Measurements from ENCODE around the gene OR2M7. TPM values are rescaled to one million over a fixed set of nuclear protein-coding genes. Genes with fewer than 3 reads are reported as not detected.
"Not testable (repeated sequence)": the region's sequence is repeated elsewhere in the genome, so short reads cannot be mapped to it uniquely, and the experiment has no call there.

The OR2M7 gene
- total and polyA plus RNA-seq, 9 donors, result not detected

DNA sequence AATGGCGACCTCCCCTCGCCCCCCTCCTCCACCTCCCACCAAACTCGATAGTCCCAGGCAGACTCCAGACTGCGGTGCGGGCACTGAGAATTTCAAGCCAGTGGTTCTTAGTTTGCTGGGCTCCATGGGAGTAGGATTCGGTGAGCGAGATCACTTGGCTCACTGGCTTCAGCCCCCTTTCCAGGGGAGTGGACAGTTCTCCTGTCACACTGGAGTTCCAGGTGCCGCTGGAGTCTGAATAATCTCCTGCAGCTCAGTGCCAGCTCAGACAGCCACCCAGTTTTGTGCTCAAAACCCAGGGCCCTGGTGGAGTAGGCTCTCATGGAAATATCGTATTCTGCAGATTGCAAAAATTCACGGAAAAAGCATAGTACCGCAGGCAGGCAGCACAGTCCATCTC, 7.6 kb downstream of the OR2M7 start:
- intact Hi-C loops (cut with DNase I), result no loop called here
- no peaks in the 10 kb centered on the region for H3K27me3 ChIP-seq
- TF ChIP-seq EP300 (IDR thresholded peaks at IDR 0.05), result no peak
- TF ChIP-seq, protein P1, sequence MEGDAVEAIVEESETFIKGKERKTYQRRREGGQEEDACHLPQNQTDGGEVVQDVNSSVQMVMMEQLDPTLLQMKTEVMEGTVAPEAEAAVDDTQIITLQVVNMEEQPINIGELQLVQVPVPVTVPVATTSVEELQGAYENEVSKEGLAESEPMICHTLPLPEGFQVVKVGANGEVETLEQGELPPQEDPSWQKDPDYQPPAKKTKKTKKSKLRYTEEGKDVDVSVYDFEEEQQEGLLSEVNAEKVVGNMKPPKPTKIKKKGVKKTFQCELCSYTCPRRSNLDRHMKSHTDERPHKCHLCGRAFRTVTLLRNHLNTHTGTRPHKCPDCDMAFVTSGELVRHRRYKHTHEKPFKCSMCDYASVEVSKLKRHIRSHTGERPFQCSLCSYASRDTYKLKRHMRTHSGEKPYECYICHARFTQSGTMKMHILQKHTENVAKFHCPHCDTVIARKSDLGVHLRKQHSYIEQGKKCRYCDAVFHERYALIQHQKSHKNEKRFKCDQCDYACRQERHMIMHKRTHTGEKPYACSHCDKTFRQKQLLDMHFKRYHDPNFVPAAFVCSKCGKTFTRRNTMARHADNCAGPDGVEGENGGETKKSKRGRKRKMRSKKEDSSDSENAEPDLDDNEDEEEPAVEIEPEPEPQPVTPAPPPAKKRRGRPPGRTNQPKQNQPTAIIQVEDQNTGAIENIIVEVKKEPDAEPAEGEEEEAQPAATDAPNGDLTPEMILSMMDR (IDR thresholded peaks at IDR 0.05), result no peak
- TF ChIP-seq POLR2A (IDR thresholded peaks at IDR 0.05), result no peak
- H3K36me3 ChIP-seq, result no peaks in the 10 kb centered on the region
- H3K9me3 ChIP-seq, result no peaks in the 10 kb centered on the region
- H3K4me3 ChIP-seq, result no peak overlapping the region
- no peak overlapping the region for H3K27ac ChIP-seq
- H3K4me1 ChIP-seq (ENCODE audit: insufficient read depth), result no peaks in the 10 kb centered on the region
- WGBS, 3 donors, result 81 to 87% (median 82%) methylated on average over 11 of the region's 11 CpGs
- DNase-seq, result no peak

DNA sequence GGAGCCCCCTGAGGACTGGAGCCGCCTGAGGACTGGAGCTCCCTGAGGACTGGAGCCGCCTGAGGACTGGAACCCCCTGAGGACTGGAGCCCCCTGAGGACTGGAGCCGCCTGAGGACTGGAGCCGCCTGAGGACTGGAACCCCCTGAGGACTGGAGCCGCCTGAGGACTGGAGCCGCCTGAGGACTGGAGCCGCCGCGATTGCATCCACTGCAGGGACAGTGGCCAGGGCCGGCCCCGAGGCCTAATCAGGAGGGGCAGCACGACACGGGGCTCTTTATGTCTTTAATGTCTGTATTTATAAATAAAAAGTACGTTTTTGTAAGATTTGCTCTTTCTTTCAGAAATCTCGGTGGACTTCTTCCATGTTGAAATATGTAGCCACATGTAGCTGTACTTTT, 17.6 kb downstream of the OR2M7 start:
- H3K4me3 ChIP-seq; H3K27ac ChIP-seq; H3K4me1 ChIP-seq (ENCODE audit: insufficient read depth); intact Hi-C loops (cut with DNase I); H3K9me3 ChIP-seq; H3K27me3 ChIP-seq; DNase-seq; H3K36me3 ChIP-seq: not testable (repeated sequence)
- WGBS, 3 donors, result 75 to 85% (median 76%) methylated on average over 13 to 15 of the region's 15 CpGs

DNA sequence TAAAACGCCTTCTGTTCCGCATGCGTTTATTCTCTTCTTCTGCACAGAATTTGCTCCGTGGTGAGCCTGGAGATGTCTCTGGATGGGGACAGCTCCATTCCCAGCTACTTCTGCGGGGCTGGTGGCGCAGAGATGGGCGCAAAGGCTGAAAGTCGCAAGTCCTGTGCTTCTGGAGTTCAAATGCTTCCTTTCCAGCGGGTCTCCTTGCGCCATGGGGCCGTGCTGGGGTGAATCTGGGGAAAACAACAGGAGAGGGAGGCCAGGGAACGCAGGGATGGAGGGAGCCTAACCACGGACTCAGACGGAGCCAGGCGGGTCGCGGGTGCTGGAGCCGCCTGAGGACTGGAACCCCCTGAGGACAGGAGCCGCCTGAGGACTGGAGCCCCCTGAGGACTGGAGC, 18.3 kb downstream of the OR2M7 start:
- Histone ChIP-seq H3K9me3 (no peaks in the 10 kb centered on the region), H3K4me3 (no peak overlapping the region), H3K27me3 (no peaks in the 10 kb centered on the region), H3K27ac (no peak overlapping the region), H3K4me1 (ENCODE audit: insufficient read depth) (no peaks in the 10 kb centered on the region), H3K36me3 (no peaks in the 10 kb centered on the region)
- TF ChIP-seq, protein P1 (IDR thresholded peaks at IDR 0.05), result no peak
- TF ChIP-seq POLR2A (IDR thresholded peaks at IDR 0.05) (no peak), EP300 (IDR thresholded peaks at IDR 0.05) (no peak)
- WGBS, 3 donors, result 85 to 89% (median 86%) methylated on average over 18 to 19 of the region's 19 CpGs
- no peak for DNase-seq
- intact Hi-C loops (cut with DNase I), result no loop called here

DNA sequence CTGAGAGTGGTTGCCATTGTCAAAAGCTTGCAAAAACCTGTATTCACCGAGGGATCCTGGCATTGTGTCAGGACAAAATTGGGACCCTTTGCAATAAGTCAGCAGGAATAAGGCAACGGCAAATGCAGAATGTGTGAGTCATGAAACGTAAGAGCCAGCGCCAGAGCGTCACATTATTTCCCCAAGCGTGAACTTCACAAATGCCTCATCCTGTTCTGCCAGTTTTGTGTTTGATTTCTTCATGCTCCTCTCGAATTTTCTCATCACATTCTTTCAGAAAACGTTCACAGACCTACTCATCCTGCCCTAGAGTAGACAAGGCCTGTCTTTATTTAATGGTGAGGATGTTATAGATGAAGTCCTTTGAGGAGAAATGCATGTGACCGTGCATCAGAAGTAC, 18.7 kb downstream of the OR2M7 start:
- H3K27ac ChIP-seq, result not testable (repeated sequence)
- 69 to 77% (median 76%) methylated on average over 9 of the region's 9 CpGs for WGBS, 3 donors

DNA sequence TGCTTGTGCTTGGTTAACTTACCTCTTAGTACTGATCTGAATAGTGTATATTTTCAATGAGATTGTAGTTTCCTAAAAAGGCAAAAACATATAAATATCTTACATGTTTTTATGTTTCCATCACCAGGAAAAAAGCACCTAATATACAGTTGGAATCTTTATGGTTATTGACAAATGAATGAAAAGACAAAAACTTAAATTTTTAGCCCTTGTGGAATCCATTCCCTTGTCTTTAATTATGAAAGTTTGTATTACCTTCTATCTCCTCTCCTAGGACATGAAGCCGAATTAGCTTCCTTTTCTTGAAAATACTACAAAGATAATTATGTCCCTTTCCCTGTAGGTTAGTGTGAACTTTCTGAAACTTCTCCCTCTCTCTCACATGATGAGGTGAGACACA, 21.0 kb downstream of the OR2M7 start, which contains the start of gene OR2T12:
Gene OR2T12 (minus strand): TSS at position 101 of the 400 bp plus-strand sequence. CDS start 7,846 bp downstream, outside the sequence.
- H3K36me3 ChIP-seq, result no peaks in the 10 kb centered on the region
- WGBS, 3 donors, result 78 to 85% (median 83%) methylated on average over 1 of the region's 1 CpG
- H3K27ac ChIP-seq, result no peak within 1 kb of the TSS
- no peaks in the 10 kb centered on the region for H3K4me1 ChIP-seq (ENCODE audit: insufficient read depth)
- DNase-seq, result no peak
- TF ChIP-seq, protein P1 (IDR thresholded peaks at IDR 0.05), result no peak
- no peak for TF ChIP-seq POLR2A (IDR thresholded peaks at IDR 0.05)
- no peak for TF ChIP-seq EP300 (IDR thresholded peaks at IDR 0.05)
- H3K4me3 ChIP-seq, result no peak within 1 kb of the TSS
- H3K27me3 ChIP-seq, result no peaks in the 10 kb centered on the region
- intact Hi-C loops (cut with DNase I), result no loop called here
- H3K9me3 ChIP-seq, result no peaks in the 10 kb centered on the region

More for the DNA sequence above, 18.7 kb downstream of the OR2M7 start:
- H3K4me1 ChIP-seq (ENCODE audit: insufficient read depth); intact Hi-C loops (cut with DNase I); H3K4me3 ChIP-seq; H3K9me3 ChIP-seq; DNase-seq; H3K36me3 ChIP-seq; H3K27me3 ChIP-seq: not testable (repeated sequence)

DNA sequence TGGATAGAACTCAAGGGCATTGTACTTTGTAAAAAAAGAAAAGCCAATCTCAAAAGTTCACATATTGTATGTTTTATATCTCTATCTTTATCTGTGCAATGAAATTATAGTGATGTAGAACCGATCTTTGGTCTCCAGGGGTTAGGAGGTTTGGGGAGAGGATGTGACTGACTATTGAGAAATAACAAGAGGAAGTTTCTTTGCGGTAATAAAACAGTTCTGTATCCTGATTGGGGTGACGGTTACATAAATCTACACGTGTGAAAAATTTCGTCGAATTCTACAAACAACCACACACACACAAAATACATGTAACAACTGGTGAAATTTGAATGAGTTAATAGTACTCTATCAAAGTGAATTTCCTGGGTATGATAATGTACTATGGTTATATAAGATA, 36.0 kb downstream of the OR2M7 start:
- H3K4me3 ChIP-seq, result no peak overlapping the region
- no peak for TF ChIP-seq POLR2A (IDR thresholded peaks at IDR 0.05)
- TF ChIP-seq, protein P1 (IDR thresholded peaks at IDR 0.05), result no peak
- TF ChIP-seq EP300 (IDR thresholded peaks at IDR 0.05), result no peak
- H3K9me3 ChIP-seq, result no peaks in the 10 kb centered on the region
- WGBS, 3 donors, result 49 to 59% (median 55%) methylated on average over 6 of the region's 6 CpGs
- no peaks in the 10 kb centered on the region for H3K27me3 ChIP-seq
- no peaks in the 10 kb centered on the region for H3K4me1 ChIP-seq (ENCODE audit: insufficient read depth)
- intact Hi-C loops (cut with DNase I), result no loop called here
- no peak overlapping the region for H3K27ac ChIP-seq
- no peaks in the 10 kb centered on the region for H3K36me3 ChIP-seq
- DNase-seq, result no peak

Data from ovary (tissue), 9 donors.